Fibroblast of lung (primary cell): Measurements from ENCODE around the gene FGF2.

Experiments
- CTCF ChIP-seq, 2 donors: IDR thresholded peaks in 1 of 2; conservative IDR thresholded peaks in 1 of 2; 1 replicate in 1 of 2; 2 replicates in 1 of 2; pipeline ENCODE4 v1.5.1; 2011 to 2012; ENCODE audit warnings: low read length in 2 of 2, control low read depth in 1 of 2, inconsistent platforms in 1 of 2, low read depth in 1 of 2, mild to moderate bottlenecking in 1 of 2
- EZH2 ChIP-seq: IDR thresholded peaks from 2 replicates; pipeline ENCODE4 v1.5.1; 2012; ENCODE audit warnings: low read length, control low read depth, mild to moderate bottlenecking; ENCODE audit errors: missing control alignments

GRCh38 chr4:122806981-122807679 lies 19.5 kb upstream of the FGF2 start:
- no peak for TF ChIP-seq CTCF (conservative IDR thresholded peaks at IDR 0.05 in 1 of 2, IDR thresholded peaks at IDR 0.05 in 1 of 2; ENCODE audit: low read depth in 1 of 2, low read length in 2 of 2)
- no peak for TF ChIP-seq EZH2
